Thyroid gland (tissue), 4 donors: ENCODE results near the gene IL26.

Experiments
- POLR2A ChIP-seq, 2 donors: fragments of 450-650 bp; IDR thresholded peaks; one replicate each; pipeline ENCODE4 v1.6.1; 2017; ENCODE audit warnings: antibody characterized with exemption in 2 of 2, mild to moderate bottlenecking in 2 of 2, moderate library complexity in 1 of 2
- TF ChIP-seq, protein P1 (sequence below), 6 experiments: fragments of 200-600 bp in 3 of 6; fragments of 450-650 bp in 3 of 6; sonication (generic) in 3 of 6; IDR thresholded peaks; one replicate each; pipeline ENCODE4 v1.5.1; 2016 to 2019; ENCODE audit warnings: antibody characterized with exemption in 6 of 6, mild to moderate bottlenecking in 2 of 6, inconsistent platforms in 1 of 6, moderate library complexity in 1 of 6

DNA sequence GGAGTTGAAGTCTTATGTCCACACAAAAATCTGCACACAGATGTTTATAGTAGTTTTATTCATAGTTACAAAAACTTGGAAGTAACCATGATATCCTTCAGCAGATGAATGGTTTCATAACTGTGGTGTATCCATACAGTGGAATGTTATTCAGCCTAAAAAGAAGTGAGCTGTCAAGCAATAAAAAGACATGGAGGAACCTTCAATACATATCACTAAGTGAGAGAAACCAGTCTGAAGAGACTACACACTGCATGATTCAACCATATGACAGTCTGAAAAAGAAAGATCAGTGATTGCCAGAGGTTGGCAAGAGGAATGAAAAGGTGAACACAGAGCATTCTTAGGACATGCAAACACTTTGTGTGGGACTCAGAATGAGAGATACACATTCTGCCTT, 47.4 kb downstream of the IL26 start:
- TF ChIP-seq, protein P1, sequence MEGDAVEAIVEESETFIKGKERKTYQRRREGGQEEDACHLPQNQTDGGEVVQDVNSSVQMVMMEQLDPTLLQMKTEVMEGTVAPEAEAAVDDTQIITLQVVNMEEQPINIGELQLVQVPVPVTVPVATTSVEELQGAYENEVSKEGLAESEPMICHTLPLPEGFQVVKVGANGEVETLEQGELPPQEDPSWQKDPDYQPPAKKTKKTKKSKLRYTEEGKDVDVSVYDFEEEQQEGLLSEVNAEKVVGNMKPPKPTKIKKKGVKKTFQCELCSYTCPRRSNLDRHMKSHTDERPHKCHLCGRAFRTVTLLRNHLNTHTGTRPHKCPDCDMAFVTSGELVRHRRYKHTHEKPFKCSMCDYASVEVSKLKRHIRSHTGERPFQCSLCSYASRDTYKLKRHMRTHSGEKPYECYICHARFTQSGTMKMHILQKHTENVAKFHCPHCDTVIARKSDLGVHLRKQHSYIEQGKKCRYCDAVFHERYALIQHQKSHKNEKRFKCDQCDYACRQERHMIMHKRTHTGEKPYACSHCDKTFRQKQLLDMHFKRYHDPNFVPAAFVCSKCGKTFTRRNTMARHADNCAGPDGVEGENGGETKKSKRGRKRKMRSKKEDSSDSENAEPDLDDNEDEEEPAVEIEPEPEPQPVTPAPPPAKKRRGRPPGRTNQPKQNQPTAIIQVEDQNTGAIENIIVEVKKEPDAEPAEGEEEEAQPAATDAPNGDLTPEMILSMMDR (IDR thresholded peaks at IDR 0.05) = no peak
- no peak for TF ChIP-seq POLR2A (IDR thresholded peaks at IDR 0.05)
